Mesenchymal stem cell (in vitro differentiated cells and primary cell): Measurements from ENCODE around the gene CPZ.

Source experiments
- DNase-seq: peaks from one replicate; pipeline ENCODE4 v3.0.0-alpha.2; 2013
- H2AFZ ChIP-seq: one replicate; pipeline ENCODE4 v1.6.1; 2013; ENCODE audit warnings: low read depth, mild to moderate bottlenecking, control low read depth, inconsistent platforms, low read length, moderate library complexity
- H2AK5ac ChIP-seq: 2 replicates; pipeline ENCODE4 v1.6.1; 2013; ENCODE audit warnings: low read length, moderate library complexity, mild to moderate bottlenecking, inconsistent platforms; ENCODE audit not compliant: severe bottlenecking
- H2BK120ac ChIP-seq: one replicate; pipeline ENCODE4 v1.6.1; 2013; ENCODE audit warnings: low read depth, mild to moderate bottlenecking, inconsistent platforms, low read length, moderate library complexity
- H2BK12ac ChIP-seq, 2 experiments: one replicate each; pipeline ENCODE4 v1.6.1; 2013; ENCODE audit warnings: inconsistent platforms in 2 of 2, low read length in 2 of 2, mild to moderate bottlenecking in 2 of 2, moderate library complexity in 2 of 2, control low read depth in 1 of 2
- H2BK15ac ChIP-seq: one replicate; pipeline ENCODE4 v1.6.1; 2013; ENCODE audit warnings: mild to moderate bottlenecking, low read depth, inconsistent platforms; ENCODE audit not compliant: poor library complexity, severe bottlenecking
- H2BK5ac ChIP-seq: 2 replicates; pipeline ENCODE4 v1.6.1; 2013; ENCODE audit warnings: low read depth, mild to moderate bottlenecking, low read length, control low read depth, inconsistent platforms; ENCODE audit not compliant: poor library complexity, severe bottlenecking
- H3K14ac ChIP-seq, 2 experiments: one replicate each; pipeline ENCODE4 v1.6.1; 2013; ENCODE audit warnings: inconsistent platforms in 2 of 2, low read length in 2 of 2, control low read depth in 1 of 2, mild to moderate bottlenecking in 1 of 2, moderate library complexity in 1 of 2
- H3K18ac ChIP-seq, 2 experiments: one replicate each; pipeline ENCODE4 v1.6.1; 2013; ENCODE audit warnings: inconsistent platforms in 2 of 2, low read length in 2 of 2, control low read depth in 1 of 2, low read depth in 1 of 2, mild to moderate bottlenecking in 1 of 2
- H3K23ac ChIP-seq, 2 experiments: one replicate each; pipeline ENCODE4 v1.6.1; 2013; ENCODE audit warnings: inconsistent platforms in 2 of 2, low read length in 2 of 2, mild to moderate bottlenecking in 2 of 2, moderate library complexity in 2 of 2, control low read depth in 1 of 2
- H3K27ac ChIP-seq: 2 replicates; pipeline ENCODE4 v1.5.1; 2013; ENCODE audit warnings: mild to moderate bottlenecking, moderate library complexity, low read length, control low read depth, inconsistent platforms; ENCODE audit not compliant: poor library complexity, severe bottlenecking
- H3K27me3 ChIP-seq, 2 experiments: 2 replicates each; pipeline versions ENCODE4 v1.6.1 to v1.7.0; 2013; ENCODE audit warnings: low read length in 2 of 2, mild to moderate bottlenecking in 2 of 2, moderate library complexity in 2 of 2, control low read depth in 1 of 2, inconsistent platforms in 1 of 2; ENCODE audit not compliant: control insufficient read depth in 1 of 2, insufficient read depth in 1 of 2
- H3K36me3 ChIP-seq, 2 experiments: 2 replicates each; pipeline versions ENCODE4 v1.6.1 to v1.7.0; 2013; ENCODE audit warnings: low read length in 2 of 2, control low read depth in 1 of 2, inconsistent platforms in 1 of 2, low read depth in 1 of 2, mild to moderate bottlenecking in 1 of 2; ENCODE audit not compliant: insufficient read depth in 2 of 2, control insufficient read depth in 1 of 2
- H3K4ac ChIP-seq, 2 experiments: one replicate each; pipeline ENCODE4 v1.6.1; 2013; ENCODE audit warnings: inconsistent platforms in 2 of 2, low read length in 2 of 2, mild to moderate bottlenecking in 2 of 2, moderate library complexity in 2 of 2, control low read depth in 1 of 2, low read depth in 1 of 2
- H3K4me1 ChIP-seq: 2 replicates; pipeline ENCODE4 v1.6.1; 2013; ENCODE audit warnings: low read depth, low read length, control low read depth; ENCODE audit not compliant: control insufficient read depth, insufficient read depth
- H3K4me2 ChIP-seq: 2 replicates; pipeline ENCODE4 v1.6.1; 2013; ENCODE audit warnings: low read length, mild to moderate bottlenecking, inconsistent platforms; ENCODE audit not compliant: poor library complexity, severe bottlenecking
- H3K4me3 ChIP-seq, 2 experiments: 2 replicates each; pipeline versions ENCODE4 v1.5.1 to v1.7.0; 2013; ENCODE audit warnings: low read length in 2 of 2, mild to moderate bottlenecking in 2 of 2, control low read depth in 1 of 2, low read depth in 1 of 2; ENCODE audit not compliant: insufficient read depth in 1 of 2
- H3K79me1 ChIP-seq: replicated peaks from 2 replicates; pipeline ENCODE4 v1.6.1; 2013; ENCODE audit warnings: mild to moderate bottlenecking, control low read depth, low read length, inconsistent platforms; ENCODE audit not compliant: poor library complexity, severe bottlenecking
- H3K9ac ChIP-seq: 2 replicates; pipeline ENCODE4 v1.7.0; 2013; ENCODE audit warnings: mild to moderate bottlenecking, low read length, moderate library complexity
- H3K9me3 ChIP-seq: 2 replicates; pipeline ENCODE4 v1.7.0; 2013; ENCODE audit warnings: mild to moderate bottlenecking, low read length; ENCODE audit not compliant: control insufficient read depth
- H4K8ac ChIP-seq: one replicate; pipeline ENCODE4 v1.6.1; 2013; ENCODE audit warnings: inconsistent platforms, mild to moderate bottlenecking, low read length, moderate library complexity
- H4K91ac ChIP-seq: one replicate; pipeline ENCODE4 v1.6.1; 2013; ENCODE audit warnings: mild to moderate bottlenecking, low read length, inconsistent platforms
- WGBS: methylation state at CpG from one replicate; pipeline ENCODE4 v1.1.7; 2013; ENCODE audit warnings: mixed read lengths; 5-methylcytosine and 5-hydroxymethylcytosine counted together

Gene CPZ

DNA sequence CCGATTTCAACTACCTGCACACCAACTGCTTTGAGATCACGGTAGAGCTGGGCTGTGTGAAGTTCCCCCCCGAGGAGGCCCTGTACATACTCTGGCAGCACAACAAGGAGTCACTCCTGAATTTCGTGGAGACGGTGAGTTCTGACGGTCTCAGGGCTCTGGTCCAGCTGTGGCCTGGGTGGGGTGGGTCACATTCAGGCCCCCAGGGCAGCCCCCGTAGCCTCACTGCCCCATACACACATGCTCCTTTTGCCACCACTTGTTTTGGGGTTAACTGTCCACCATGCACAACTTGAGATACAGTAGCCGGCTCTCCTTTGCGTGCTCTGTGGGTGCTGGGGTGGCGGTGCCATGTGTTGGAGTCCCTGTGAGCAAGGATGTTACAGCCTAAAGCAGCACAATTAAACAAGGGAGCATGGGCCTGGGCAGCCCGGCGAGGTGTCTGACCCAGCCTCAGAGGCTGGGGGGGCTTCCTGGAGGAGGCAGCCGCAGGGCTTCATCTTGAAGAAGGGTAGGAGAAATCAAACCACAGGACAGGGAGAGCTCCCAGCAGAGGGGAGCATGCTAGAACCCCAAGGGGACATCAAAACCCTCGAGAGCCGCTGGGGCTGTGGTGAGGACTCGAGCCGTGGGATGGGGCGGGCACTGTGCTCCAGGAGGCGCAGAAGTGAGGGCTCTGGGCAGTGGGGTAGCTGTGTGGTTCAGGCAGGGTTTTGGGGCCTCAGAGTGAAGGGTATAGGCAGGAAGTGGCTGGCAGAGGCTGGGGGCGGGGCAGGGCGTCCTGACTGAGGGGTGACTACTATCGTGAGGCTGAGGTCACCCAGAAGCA, 22.0 kb downstream of the CPZ start:
- Histone ChIP-seq H4K91ac (no peak overlapping the region), H2BK12ac (no peak overlapping the region), H3K27ac (no peak overlapping the region), H3K79me1 (no peaks in the 10 kb centered on the region), H3K36me3 (peaks cover 13 to 14% of the 10 kb centered on the region in 2 experiments), H2BK15ac (no peak overlapping the region), H3K4me1 (no peaks in the 10 kb centered on the region), H4K8ac (no peak overlapping the region), H3K18ac (no peak overlapping the region), H3K9ac (no peak overlapping the region), H2BK5ac (no peak overlapping the region), H3K4ac (no peak overlapping the region), H2AK5ac (no peak overlapping the region), H2BK120ac (no peak overlapping the region), H2AFZ (no peak overlapping the region), H3K9me3 (no peaks in the 10 kb centered on the region), H3K27me3 (peaks cover 9 to 11% of the 10 kb centered on the region in 2 experiments), H3K4me2 (no peak overlapping the region), H3K14ac (no peak overlapping the region), H3K4me3 (no peak overlapping the region), H3K23ac (no peak overlapping the region)
- 88% methylated on average over 20 of the region's 22 CpGs for WGBS
- DNase-seq = no peak

DNA sequence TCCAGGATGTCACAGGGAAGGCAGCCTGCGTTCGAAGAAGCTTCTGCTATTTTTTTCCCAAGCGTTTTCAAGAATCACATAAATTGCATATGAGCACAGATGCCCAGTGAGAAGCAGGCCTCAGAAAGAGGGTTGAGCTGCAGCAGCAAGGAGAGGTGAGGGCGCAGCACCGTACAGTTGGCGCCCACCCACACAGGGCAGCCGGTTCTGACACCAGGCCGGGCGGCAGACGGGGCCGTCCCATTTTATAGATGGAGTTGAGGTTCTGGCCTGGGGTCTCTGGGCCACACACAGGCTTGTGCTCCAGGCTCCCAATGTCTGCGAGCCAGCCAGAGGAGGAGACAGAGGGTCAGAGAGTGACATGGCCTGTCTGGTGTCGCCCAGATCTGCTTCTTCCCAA, 22.8 kb downstream of the CPZ start:
- Histone ChIP-seq H3K14ac (no peak overlapping the region), H3K36me3 (peaks cover 14 to 16% of the 10 kb centered on the region in 2 experiments), H3K9ac (no peak overlapping the region), H3K79me1 (no peaks in the 10 kb centered on the region), H3K27ac (no peak overlapping the region), H3K4me1 (no peaks in the 10 kb centered on the region), H3K27me3 (peaks cover 9 to 11% of the 10 kb centered on the region in 2 experiments), H3K4ac (no peak overlapping the region), H2BK12ac (no peak overlapping the region), H4K8ac (no peak overlapping the region), H3K9me3 (no peaks in the 10 kb centered on the region), H2AFZ (no peak overlapping the region), H3K4me2 (no peak overlapping the region), H2AK5ac (no peak overlapping the region), H4K91ac (no peak overlapping the region), H3K23ac (no peak overlapping the region), H2BK120ac (no peak overlapping the region), H2BK15ac (no peak overlapping the region), H2BK5ac (no peak overlapping the region), H3K4me3 (no peak overlapping the region), H3K18ac (no peak overlapping the region)
- no peak for DNase-seq
- 84% methylated on average over 12 of the region's 13 CpGs for WGBS

DNA sequence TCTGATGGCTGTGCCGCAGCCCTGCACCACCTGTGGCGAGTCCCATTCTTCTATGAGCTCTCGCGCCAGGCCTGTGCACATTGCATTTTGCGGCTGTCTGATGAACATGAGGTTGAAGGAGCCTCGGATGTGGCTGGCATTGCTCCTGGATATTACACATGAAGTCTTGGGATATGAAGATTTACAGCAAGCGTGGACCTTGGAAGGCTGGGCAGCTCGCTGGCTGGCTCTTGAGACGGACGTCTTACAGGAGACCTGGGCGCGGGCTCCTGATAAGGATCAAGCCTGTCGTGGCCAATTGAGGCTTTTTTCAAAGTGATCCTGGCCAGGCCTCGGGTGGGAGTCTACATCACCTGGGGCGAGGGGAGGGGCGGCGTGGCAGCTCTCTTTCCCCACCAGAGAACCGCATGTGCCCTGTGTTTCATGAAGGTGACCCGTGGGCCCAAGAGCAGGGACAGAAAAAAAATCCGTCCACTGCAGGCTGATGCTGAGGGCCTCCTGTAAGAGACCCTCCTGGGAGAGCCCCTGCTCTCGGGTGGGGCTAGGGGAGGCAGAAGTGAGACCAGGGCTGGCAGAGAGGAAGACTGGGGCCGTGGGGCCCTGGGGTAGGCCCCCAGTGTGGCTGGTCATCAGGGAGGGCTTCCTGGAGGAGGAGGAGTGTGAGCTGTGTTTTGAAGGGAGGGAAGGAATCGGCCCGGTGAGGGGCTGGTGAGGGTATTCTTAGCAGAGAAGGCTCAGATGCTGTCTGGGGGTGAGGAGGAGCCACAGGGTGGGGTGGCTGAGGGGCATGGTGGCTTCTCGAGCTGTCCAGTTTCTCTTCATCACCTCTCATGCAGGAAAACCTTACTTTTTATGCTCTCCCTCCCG, 23.6 kb downstream of the CPZ start:
- H2AFZ ChIP-seq = no peak overlapping the region
- no peaks in the 10 kb centered on the region for H3K9me3 ChIP-seq
- no peak overlapping the region for H3K23ac ChIP-seq
- no peaks in the 10 kb centered on the region for H3K4me1 ChIP-seq
- no peak overlapping the region for H4K8ac ChIP-seq
- no peak overlapping the region for H2BK120ac ChIP-seq
- no peak overlapping the region for H3K18ac ChIP-seq
- no peak overlapping the region for H2BK12ac ChIP-seq
- H3K79me1 ChIP-seq = no peaks in the 10 kb centered on the region
- no peak overlapping the region for H4K91ac ChIP-seq
- H3K36me3 ChIP-seq = peaks cover 9 to 16% of the 10 kb centered on the region in 2 experiments
- H3K4me2 ChIP-seq = no peak overlapping the region
- no peak overlapping the region for H3K4ac ChIP-seq
- no peak for DNase-seq
- WGBS = 83% methylated on average over 26 of the region's 26 CpGs
- no peak overlapping the region for H2AK5ac ChIP-seq
- H3K9ac ChIP-seq = no peak overlapping the region
- H2BK5ac ChIP-seq = no peak overlapping the region
- H2BK15ac ChIP-seq = no peak overlapping the region
- H3K27ac ChIP-seq = no peak overlapping the region
- H3K27me3 ChIP-seq = peaks cover 7 to 11% of the 10 kb centered on the region in 2 experiments
- no peak overlapping the region for H3K14ac ChIP-seq
- no peak overlapping the region for H3K4me3 ChIP-seq

DNA sequence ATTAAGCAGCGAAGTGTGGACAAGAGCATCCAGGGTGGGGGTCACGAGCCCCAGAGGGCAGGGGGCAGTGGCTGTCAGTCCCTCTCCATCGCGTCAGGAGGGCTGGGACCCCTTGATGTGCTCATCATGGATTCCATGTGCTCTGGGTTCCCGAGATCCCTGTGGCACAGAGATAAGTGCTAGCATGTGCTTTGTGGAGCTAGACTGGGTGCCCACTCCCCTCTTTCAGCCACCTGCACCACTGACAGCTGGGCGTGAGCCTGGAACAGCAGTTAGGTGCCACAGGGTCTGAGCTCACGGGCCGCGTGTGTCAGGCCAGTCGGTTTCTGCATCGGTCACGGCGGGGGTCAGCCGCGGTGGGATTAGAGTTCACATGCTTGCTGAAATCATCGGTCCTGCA, 24.3 kb downstream of the CPZ start:
- H4K91ac ChIP-seq = no peak overlapping the region
- 83% methylated on average over 16 of the region's 16 CpGs for WGBS
- no peak overlapping the region for H2BK15ac ChIP-seq
- no peak overlapping the region for H4K8ac ChIP-seq
- peaks cover 9 to 16% of the 10 kb centered on the region in 2 experiments for H3K36me3 ChIP-seq
- no peak overlapping the region for H2AFZ ChIP-seq
- H2BK5ac ChIP-seq = no peak overlapping the region
- no peak overlapping the region for H2BK120ac ChIP-seq
- H3K9ac ChIP-seq = no peak overlapping the region
- no peak for DNase-seq
- H3K4me1 ChIP-seq = no peaks in the 10 kb centered on the region
- no peak overlapping the region for H3K4ac ChIP-seq
- H2AK5ac ChIP-seq = no peak overlapping the region
- no peak overlapping the region for H2BK12ac ChIP-seq
- peaks cover 4 to 11% of the 10 kb centered on the region in 2 experiments for H3K27me3 ChIP-seq
- H3K9me3 ChIP-seq = no peaks in the 10 kb centered on the region
- H3K4me2 ChIP-seq = no peak overlapping the region
- no peak overlapping the region for H3K18ac ChIP-seq
- no peak overlapping the region for H3K27ac ChIP-seq
- no peak overlapping the region for H3K23ac ChIP-seq
- no peaks in the 10 kb centered on the region for H3K79me1 ChIP-seq
- no peak overlapping the region for H3K4me3 ChIP-seq
- H3K14ac ChIP-seq = no peak overlapping the region
